GM12891 (cell line): ENCODE data around the gene PSKH1.

Experiments
- POLR2A ChIP-seq: IDR thresholded peaks from 2 replicates; pipeline ENCODE4 v1.6.1; 2011; ENCODE audit warnings: low read depth, low read length, control low read depth
- POLR2AphosphoS5 ChIP-seq: IDR thresholded peaks from 2 replicates; pipeline ENCODE4 v1.6.1; 2011; ENCODE audit warnings: low read depth, low read length, control low read depth
- SPI1 ChIP-seq: IDR thresholded peaks from 2 replicates; pipeline ENCODE4 v1.6.1; 2011; ENCODE audit warnings: low read depth, low read length, control low read depth
- TAF1 ChIP-seq: IDR thresholded peaks from 2 replicates; pipeline ENCODE4 v1.6.1; 2011; ENCODE audit warnings: low read depth, low read length, control low read depth

DNA sequence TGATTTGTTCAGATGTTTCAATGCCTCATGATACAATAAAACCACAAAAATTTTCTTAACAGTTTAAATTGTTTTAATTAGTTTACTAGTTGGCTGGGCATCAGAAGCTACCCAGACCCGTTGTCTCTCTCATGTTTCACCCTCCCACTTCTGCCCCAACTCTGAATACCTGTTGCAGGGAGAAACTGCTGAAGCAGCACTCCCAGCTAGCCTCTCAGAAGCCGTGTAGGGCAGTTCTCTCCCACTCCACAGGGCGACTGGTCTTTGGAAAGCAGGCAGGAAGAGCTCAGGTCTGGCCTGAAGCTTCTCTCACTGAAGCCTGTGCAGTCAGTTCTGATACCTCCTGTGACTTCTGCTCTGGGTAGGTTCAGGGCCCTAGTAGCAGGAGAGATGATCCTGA is 21.8 kb upstream of the PSKH1 start:
- TF ChIP-seq POLR2A (no peak), SPI1 (no peak), POLR2AphosphoS5 (no peak), TAF1 (no peak)
